ENCODE measurements around the gene ANO8. TPM values are rescaled to one million over a fixed set of nuclear protein-coding genes. Genes with fewer than 3 reads are reported as not detected.

ANO8 gene
- total and polyA plus RNA-seq, 2 experiments from 2014 or later: 4.5 to 24.9 TPM

- peaks cover 31% of the 10 kb centered on the region for H3K27me3 Mint-ChIP-seq (ENCODE audit: insufficient read depth, low read depth, poor library complexity)
These were observed 29.0 kb downstream of the ANO8 start, which contains the start of gene MRPL34 for GRCh38 chr19:17305517-17306284. Gene MRPL34 (plus strand): TSS chr19:17305872. CDS start chr19:17305893, 21 bp downstream.

More at GRCh38 chr19:17305517-17306284, 29.0 kb downstream of the ANO8 start, which contains the start of gene MRPL34:
- H3K4me1 Mint-ChIP-seq: peaks cover 41% of the 10 kb centered on the region
- H3K36me3 Mint-ChIP-seq (ENCODE audit: low read depth): peaks cover 10% of the 10 kb centered on the region
- DNase-seq (ENCODE audit: low spot score) (peak; percentile 99), ATAC-seq (peak; percentile 43)
- Histone ChIP-seq H3K27ac (ENCODE audit: low read depth) (peak within 1 kb of the TSS; percentile 92), H3K79me2 (replicated peaks; ENCODE audit: insufficient read depth) (peaks cover 20% of the 10 kb centered on the region), H3K9me2 (ENCODE audit: insufficient read depth) (no peaks in the 10 kb centered on the region), H3K27me3 (ENCODE audit: insufficient read depth) (no peaks in the 10 kb centered on the region), H3K4me2 (peak within 1 kb of the TSS; percentile 79), H3K4me3 (peak within 1 kb of the TSS; percentile 91), H3F3A (replicated peaks; ENCODE audit: low read depth) (peaks cover 44% of the 10 kb centered on the region), H2AFZ (peak within 1 kb of the TSS; percentile 11; the same call in 1 of the 2 replicates), H3K4me1 (ENCODE audit: insufficient read depth) (peaks cover 44% of the 10 kb centered on the region), H4K20me1 (replicated peaks; ENCODE audit: insufficient read depth) (peaks cover 10% of the 10 kb centered on the region), H3K36me3 (ENCODE audit: insufficient read depth) (no peaks in the 10 kb centered on the region)
- no peaks in the 10 kb centered on the region; the same call in 1 of the 3 replicates for H3K9me3 Mint-ChIP-seq
- peak within 1 kb of the TSS; percentile 95 for H3K4me3 Mint-ChIP-seq
- TF ChIP-seq ZNF462 (CRISPR knock-in tag; IDR thresholded peaks at IDR 0.05) (no peak), CTCF (conservative IDR thresholded peaks at IDR 0.05; ENCODE audit: low read depth in 2 of 2) (peak; percentile 65 to 74), POLR2AphosphoS5 (IDR thresholded peaks at IDR 0.05; ENCODE audit: low read depth) (peak; percentile 79), ETS1 (IDR thresholded peaks at IDR 0.05) (peak; percentile 67; the same call in 1 of the 2 replicates), REST (IDR thresholded peaks at IDR 0.05; ENCODE audit: unreplicated experiment) (no peak)
- H3K27ac Mint-ChIP-seq: peak within 1 kb of the TSS; percentile 97
